Neutrophil (primary cell): ENCODE measurements around the gene CHD1L.

Experiments
- H3K27ac ChIP-seq: fragments of 200-600 bp; sonication (generic); 2 replicates; pipeline ENCODE4 v1.5.1; 2016; ENCODE audit warnings: mild to moderate bottlenecking, moderate library complexity
- H3K27me3 ChIP-seq: fragments of 200-600 bp; sonication (generic); 2 replicates; pipeline ENCODE4 v1.6.0; 2016; ENCODE audit warnings: mild to moderate bottlenecking
- H3K36me3 ChIP-seq: fragments of 200-600 bp; sonication (generic); 2 replicates; pipeline ENCODE4 v1.5.1; 2017
- H3K4me1 ChIP-seq, 2 experiments: fragments of 200-600 bp in 1 of 2; sonication (generic) in 1 of 2; 1 replicate in 1 of 2; 2 replicates in 1 of 2; pipeline versions ENCODE4 v1.5.1 to v1.6.1; 2013 to 2016; ENCODE audit warnings: low read depth in 1 of 2, low read length in 1 of 2, mild to moderate bottlenecking in 1 of 2, moderate library complexity in 1 of 2; ENCODE audit not compliant: control insufficient read depth in 1 of 2, insufficient read depth in 1 of 2
- H3K4me3 ChIP-seq, 2 experiments: fragments of 200-600 bp in 1 of 2; sonication (generic) in 1 of 2; 1 replicate in 1 of 2; 2 replicates in 1 of 2; pipeline ENCODE4 v1.5.1; 2013 to 2016; ENCODE audit warnings: low read depth in 1 of 2, low read length in 1 of 2, mild to moderate bottlenecking in 1 of 2, moderate library complexity in 1 of 2
- H3K9me3 ChIP-seq: fragments of 200-600 bp; sonication (generic); 2 replicates; pipeline ENCODE4 v1.5.1; 2016
- CTCF ChIP-seq: fragments of 200-600 bp; sonication (generic); IDR thresholded peaks from 2 replicates; pipeline ENCODE4 v1.5.1; 2016; ENCODE audit warnings: antibody characterized with exemption

Gene CHD1L

GRCh38 chr1:147336291-147336690, 93.8 kb downstream of the CHD1L start:
- H3K27me3 ChIP-seq = peaks cover 47% of the 10 kb centered on the region
- no peak overlapping the region for H3K4me3 ChIP-seq
- H3K27ac ChIP-seq = no peak overlapping the region
- TF ChIP-seq CTCF = no peak
- no peaks in the 10 kb centered on the region for H3K4me1 ChIP-seq
- H3K36me3 ChIP-seq = no peaks in the 10 kb centered on the region
- H3K9me3 ChIP-seq = no peaks in the 10 kb centered on the region

DNA sequence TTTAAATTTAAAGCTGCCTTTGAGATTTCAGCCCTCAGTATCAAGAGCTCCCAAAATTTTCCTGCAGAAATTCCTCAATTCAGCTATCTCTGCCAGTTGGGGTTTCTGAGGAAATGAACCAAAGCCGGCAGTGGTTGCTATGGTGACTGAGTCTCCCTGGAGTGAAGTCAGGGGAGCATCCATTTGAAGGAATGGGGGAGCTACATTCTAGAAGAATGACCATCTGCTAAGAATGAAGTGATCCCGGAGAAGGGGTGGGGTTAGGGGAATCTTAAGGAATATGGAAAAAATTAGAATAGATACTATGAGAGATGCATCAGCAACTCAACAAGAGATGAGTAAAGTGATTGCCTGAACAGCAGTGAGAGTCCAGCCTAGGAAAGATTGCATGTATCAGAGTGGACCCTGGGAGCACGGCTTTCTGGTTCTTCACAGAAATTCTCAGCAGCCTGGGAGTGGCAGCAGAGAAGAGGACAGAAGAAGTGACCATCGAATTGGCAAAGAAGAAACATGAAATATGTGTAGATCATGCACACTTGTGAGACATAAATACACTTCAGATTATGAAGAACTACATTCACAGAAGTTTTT, 94.7 kb downstream of the CHD1L start:
- TF ChIP-seq CTCF = no peak
- no peaks in the 10 kb centered on the region for H3K4me1 ChIP-seq
- peaks cover 47% of the 10 kb centered on the region for H3K27me3 ChIP-seq
- H3K4me3 ChIP-seq = no peak overlapping the region
- no peaks in the 10 kb centered on the region for H3K9me3 ChIP-seq
- no peak overlapping the region for H3K27ac ChIP-seq
- H3K36me3 ChIP-seq = no peaks in the 10 kb centered on the region

GRCh38 chr1:147338571-147338970, 96.1 kb downstream of the CHD1L start:
- H3K27me3 ChIP-seq = peaks cover 41% of the 10 kb centered on the region
- H3K27ac ChIP-seq = no peak overlapping the region
- no peak overlapping the region for H3K4me3 ChIP-seq
- H3K36me3 ChIP-seq = no peaks in the 10 kb centered on the region
- TF ChIP-seq CTCF = no peak
- H3K9me3 ChIP-seq = no peaks in the 10 kb centered on the region
- H3K4me1 ChIP-seq = no peaks in the 10 kb centered on the region

DNA sequence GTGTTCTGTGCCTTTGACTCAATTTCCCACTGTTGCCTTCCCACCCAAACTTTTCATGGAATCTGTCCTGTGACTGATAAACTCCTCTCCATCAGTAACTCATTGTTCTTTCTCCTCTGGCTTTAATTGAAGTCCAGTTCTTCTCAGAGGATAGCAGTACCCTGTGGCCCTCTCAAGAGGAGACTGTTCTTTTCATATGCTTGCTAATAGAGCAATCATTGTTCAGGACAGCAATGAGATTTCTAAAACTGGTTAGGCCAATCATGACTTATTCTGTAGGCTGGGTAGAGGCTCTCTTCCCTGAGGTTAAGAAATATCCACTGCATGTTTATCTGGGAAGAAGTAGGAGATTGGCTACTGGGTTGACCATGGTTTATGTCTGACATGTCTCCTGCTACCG, 98.8 kb downstream of the CHD1L start:
- Histone ChIP-seq H3K27ac (no peak overlapping the region), H3K4me3 (no peak overlapping the region), H3K27me3 (peaks cover 15% of the 10 kb centered on the region), H3K9me3 (no peaks in the 10 kb centered on the region), H3K36me3 (no peaks in the 10 kb centered on the region), H3K4me1 (no peaks in the 10 kb centered on the region)
- TF ChIP-seq CTCF = no peak
